Measurements from ENCODE around the gene SEMA3E. TPM values are rescaled to one million over a fixed set of nuclear protein-coding genes. Genes with fewer than 3 reads are reported as not detected.

The SEMA3E gene
- total RNA-seq, 4 donors from 2014 or later, result 22.1 to 42.6 (median 25.0) TPM

GRCh38 chr7:83548250-83548649, 100.7 kb downstream of the SEMA3E start:
- H3K9me3 ChIP-seq, result no peaks in the 10 kb centered on the region
- ATAC-seq, result no peak
- TF ChIP-seq EP300 (IDR thresholded peaks at IDR 0.05) (no peak), POLR2AphosphoS5 (IDR thresholded peaks at IDR 0.05) (no peak), POLR2A (IDR thresholded peaks at IDR 0.05) (no peak), CTCF (IDR thresholded peaks at IDR 0.05) (no peak)
- H3K4me1 ChIP-seq, result peaks cover 0 to 7% (median 0%) of the 10 kb centered on the region in 3 donors
- H3K4me3 ChIP-seq, result no peak overlapping the region
- no peaks in the 10 kb centered on the region for H3K36me3 ChIP-seq
- no peak overlapping the region for H3K27ac ChIP-seq
- no peaks in the 10 kb centered on the region for H3K27me3 ChIP-seq
- WGBS, 2 donors (ENCODE audit: low coverage in 1 of 2), result 47 to 80% methylated on average over 1 of the region's 1 CpG

- Histone ChIP-seq H3K4me1 (peaks cover 0 to 7% (median 0%) of the 10 kb centered on the region in 3 donors), H3K9me3 (no peaks in the 10 kb centered on the region)
- 47 to 48% methylated on average over 2 of the region's 2 CpGs for WGBS, 2 donors (ENCODE audit: low coverage in 1 of 2)
Measured at GRCh38 chr7:83547526-83547925, 101.4 kb downstream of the SEMA3E start.

DNA sequence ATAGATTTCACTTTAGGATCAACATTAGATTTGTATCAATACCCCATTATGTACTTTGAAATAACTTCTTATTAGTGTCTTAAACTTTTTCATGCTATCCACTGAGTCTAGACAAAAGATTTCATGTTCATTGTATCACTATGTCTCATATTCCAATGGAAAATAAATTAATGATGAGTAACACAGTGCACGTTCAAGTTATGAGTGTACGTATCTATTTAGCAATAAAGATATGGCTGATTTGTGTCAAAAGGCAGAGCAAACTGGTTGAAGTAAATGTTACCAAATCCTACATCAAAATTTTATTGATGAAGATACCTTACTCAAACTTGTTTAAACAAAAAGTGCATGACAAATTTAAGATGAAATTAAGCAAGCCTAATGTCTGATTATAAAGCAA, 102.4 kb downstream of the SEMA3E start:
- no peaks in the 10 kb centered on the region for H3K36me3 ChIP-seq
- no peak for ATAC-seq

More at GRCh38 chr7:83547526-83547925, 101.4 kb downstream of the SEMA3E start:
- Histone ChIP-seq H3K4me3 (no peak overlapping the region), H3K27me3 (no peaks in the 10 kb centered on the region), H3K36me3 (no peaks in the 10 kb centered on the region), H3K27ac (no peak overlapping the region)
- no peak for ATAC-seq
- TF ChIP-seq CTCF (IDR thresholded peaks at IDR 0.05) (no peak), EP300 (IDR thresholded peaks at IDR 0.05) (no peak), POLR2A (IDR thresholded peaks at IDR 0.05) (no peak), POLR2AphosphoS5 (IDR thresholded peaks at IDR 0.05) (no peak)

GRCh38 chr7:83541187-83541960, 107.6 kb downstream of the SEMA3E start:
- Histone ChIP-seq H3K27ac (no peak overlapping the region), H3K4me1 (no peaks in the 10 kb centered on the region), H3K9me3 (no peaks in the 10 kb centered on the region), H3K36me3 (no peaks in the 10 kb centered on the region), H3K27me3 (no peaks in the 10 kb centered on the region), H3K4me3 (no peak overlapping the region)
- no peak for ATAC-seq
- TF ChIP-seq EP300 (IDR thresholded peaks at IDR 0.05), result no peak
- no peak for TF ChIP-seq POLR2A (IDR thresholded peaks at IDR 0.05)
- TF ChIP-seq POLR2AphosphoS5 (IDR thresholded peaks at IDR 0.05), result no peak
- no peak for TF ChIP-seq CTCF (IDR thresholded peaks at IDR 0.05)
- 90 to 91% methylated on average over 7 of the region's 7 CpGs for WGBS, 2 donors (ENCODE audit: low coverage in 1 of 2)

More for the DNA sequence above, 102.4 kb downstream of the SEMA3E start:
- H3K27ac ChIP-seq, result no peak overlapping the region
- H3K27me3 ChIP-seq, result no peaks in the 10 kb centered on the region
- no peak for TF ChIP-seq CTCF (IDR thresholded peaks at IDR 0.05)
- no peak for TF ChIP-seq EP300 (IDR thresholded peaks at IDR 0.05)
- TF ChIP-seq POLR2AphosphoS5 (IDR thresholded peaks at IDR 0.05), result no peak
- TF ChIP-seq POLR2A (IDR thresholded peaks at IDR 0.05), result no peak
- H3K9me3 ChIP-seq, result no peaks in the 10 kb centered on the region
- 54 to 81% methylated on average over 2 of the region's 2 CpGs for WGBS, 2 donors (ENCODE audit: low coverage in 1 of 2)
- peaks cover 0 to 7% (median 0%) of the 10 kb centered on the region in 3 donors for H3K4me1 ChIP-seq
- no peak overlapping the region for H3K4me3 ChIP-seq

- ATAC-seq, result no peak
- Histone ChIP-seq H3K27me3 (no peaks in the 10 kb centered on the region), H3K9me3 (no peaks in the 10 kb centered on the region), H3K27ac (no peak overlapping the region), H3K4me1 (no peaks in the 10 kb centered on the region), H3K36me3 (no peaks in the 10 kb centered on the region), H3K4me3 (no peak overlapping the region)
- TF ChIP-seq POLR2AphosphoS5 (IDR thresholded peaks at IDR 0.05) (no peak), POLR2A (IDR thresholded peaks at IDR 0.05) (no peak), EP300 (IDR thresholded peaks at IDR 0.05) (no peak), CTCF (IDR thresholded peaks at IDR 0.05) (no peak)
Measured at GRCh38 chr7:83534488-83534887, 114.5 kb downstream of the SEMA3E start.
